K562 (cell line): Measurements from ENCODE around the gene SLCO3A1. TPM values are rescaled to one million over a fixed set of nuclear protein-coding genes. Genes with fewer than 3 reads are reported as not detected.

ENCODE experiments used
- ATAC-seq: fragments of 200-7000 bp; cut with Tn5 transposase; 3 replicates; pipeline ENCODE4 v1.9.1; 2020; ENCODE audit warnings: moderate library complexity
- BruUV-seq: library from RNA; stranded (reverse); fragments of 400-500 nt; replicated peaks from 2 replicates; lab custom pipeline; 2021; lab: Mats Ljungman, UMichigan
- CTCF ChIA-PET: fragments of 300-600 bp; formaldehyde crosslinking; extraction: SDS; loops from one replicate; lab custom pipeline; 2021; ENCODE audit warnings: low intra/inter-chr PET ratio; lab: Yijun Ruan, JAX
- POLR2A ChIA-PET: fragments of 300-600, 350-650 bp; sonication (Branson Sonifier 250); formaldehyde crosslinking; extraction: SDS; loops from one replicate; lab custom pipeline; 2021; ENCODE audit warnings: antibody characterized with exemption, inconsistent platforms; lab: Yijun Ruan, JAX
- DNase-seq, 4 experiments: peaks; one replicate each; pipeline versions ENCODE4 v3.0.0 to v3.0.0-alpha.2; 2011 to 2018; ENCODE audit warnings: low spot score in 3 of 4, mixed read lengths in 3 of 4; ENCODE audit errors: extremely low read depth in 1 of 4
- FAIRE-seq: peaks from 2 replicates; lab custom pipeline; 2011; peaks lifted over from hg19 to GRCh38; lab: Jason Lieb, UNC
- H2AFZ ChIP-seq: 2 replicates; pipeline ENCODE4 v1.6.0; 2011; ENCODE audit warnings: low read depth, low read length, control low read depth, inconsistent platforms
- H3K27ac ChIP-seq: fragments of 200-600 bp; 3 replicates; pipeline ENCODE4 v1.8.0; 2011; ENCODE audit warnings: low read depth, mild to moderate bottlenecking, control low read depth, inconsistent platforms, low read length, moderate library complexity, mixed read lengths; ENCODE audit errors: extremely low read depth
- H3K27me3 ChIP-seq, 2 experiments: fragments of 300-600 bp in 1 of 2; 2 replicates in 1 of 2; 3 replicates in 1 of 2; pipeline versions ENCODE4 v1.6.0 to v1.8.0; 2011; ENCODE audit warnings: inconsistent platforms in 2 of 2, low read length in 2 of 2, mild to moderate bottlenecking in 1 of 2, mixed read lengths in 1 of 2, moderate library complexity in 1 of 2; ENCODE audit not compliant: control insufficient read depth in 2 of 2, insufficient read depth in 2 of 2
- H3K36me3 ChIP-seq: fragments of 300-600 bp; 3 replicates; pipeline ENCODE4 v1.8.0; 2011; ENCODE audit warnings: mild to moderate bottlenecking, low read length, inconsistent platforms; ENCODE audit not compliant: control insufficient read depth, insufficient read depth
- H3K4me1 ChIP-seq, 2 experiments: fragments of 200-600 bp in 1 of 2; replicated peaks in 1 of 2; 2 replicates in 1 of 2; 3 replicates in 1 of 2; pipeline versions ENCODE4 v1.5.1 to v1.8.0; 2011; ENCODE audit warnings: inconsistent platforms in 2 of 2, low read length in 2 of 2, mild to moderate bottlenecking in 1 of 2, mixed read lengths in 1 of 2, moderate library complexity in 1 of 2; ENCODE audit not compliant: control insufficient read depth in 2 of 2, insufficient read depth in 2 of 2
- H3K4me2 ChIP-seq: 2 replicates; pipeline ENCODE4 v1.6.1; 2011; ENCODE audit warnings: low read length, control low read depth, inconsistent platforms, mixed read lengths; ENCODE audit not compliant: insufficient read depth
- H3K4me3 ChIP-seq: fragments of 200-600 bp; sonication (generic), shearing (Covaris generic); 2 replicates; pipeline ENCODE4 v1.5.1; 2016; ENCODE audit warnings: control low read depth, inconsistent platforms
- H3K79me2 ChIP-seq: fragments of 200-600 bp; 3 replicates; pipeline ENCODE4 v1.8.0; 2011; ENCODE audit warnings: low read length, inconsistent platforms; ENCODE audit not compliant: control insufficient read depth, insufficient read depth
- H3K9ac ChIP-seq, 2 experiments: 2 replicates each; pipeline versions ENCODE4 v1.6.0 to v1.6.1; 2011; ENCODE audit warnings: low read depth in 2 of 2, low read length in 2 of 2, control low read depth in 1 of 2, inconsistent platforms in 1 of 2, mild to moderate bottlenecking in 1 of 2, mixed read lengths in 1 of 2; ENCODE audit not compliant: insufficient read depth in 1 of 2
- H3K9me1 ChIP-seq: one replicate; pipeline ENCODE4 v1.6.0; 2011; ENCODE audit warnings: inconsistent platforms, mild to moderate bottlenecking, low read length, moderate library complexity; ENCODE audit not compliant: control insufficient read depth, insufficient read depth
- H3K9me3 ChIP-seq: replicated peaks from 2 replicates; pipeline ENCODE4 v1.5.1; 2011; ENCODE audit warnings: low read depth, low read length, inconsistent platforms; ENCODE audit not compliant: control insufficient read depth, insufficient read depth
- H4K20me1 ChIP-seq: replicated peaks from 2 replicates; pipeline ENCODE4 v1.6.1; 2011; ENCODE audit warnings: low read length, inconsistent platforms, mixed read lengths; ENCODE audit not compliant: control insufficient read depth, insufficient read depth
- CC2D1A ChIP-seq: fragments of 450-650 bp; IDR thresholded peaks from 2 replicates; pipeline ENCODE4 v1.6.1; 2017; ENCODE audit warnings: mild to moderate bottlenecking
- CEBPG ChIP-seq, 3 experiments: fragments of 200-800 bp in 1 of 3; sonication (Bioruptor generic) in 1 of 3; sonication (generic) in 1 of 3; formaldehyde crosslinking in 1 of 3; IDR thresholded peaks in 2 of 3; conservative IDR thresholded peaks in 1 of 3; 2 replicates each; pipeline versions ENCODE4 v1.6.1 to v1.8.0; 2016 to 2022; ENCODE audit warnings: missing compliant biosample characterization in 2 of 3, missing genetic modification characterization in 2 of 3, mild to moderate bottlenecking in 1 of 3, missing genetic modification reagents in 1 of 3
- DMBX1 ChIP-seq: fragments of 250-450 bp; sonication (Bioruptor Pico); IDR thresholded peaks from 2 replicates; pipeline ENCODE4 v1.8.0; 2022; ENCODE audit warnings: inconsistent platforms, mild to moderate bottlenecking, moderate library complexity, borderline replicate concordance
- GMEB1 ChIP-seq: fragments of 250-450 bp; sonication (Bioruptor Pico); IDR thresholded peaks from 2 replicates; pipeline ENCODE4 v1.4.0; 2020; ENCODE audit warnings: mild to moderate bottlenecking
- POLR2A ChIP-seq: fragments of 450-650 bp; conservative IDR thresholded peaks from 2 replicates; pipeline ENCODE4 v1.6.1; 2016
- RNF2 ChIP-seq: sonication (generic); IDR thresholded peaks from 2 replicates; pipeline ENCODE4 v1.6.1; 2016
- STAT6 ChIP-seq: sonication (generic); formaldehyde crosslinking; IDR thresholded peaks from 2 replicates; pipeline ENCODE4 v1.8.1; 2023; ENCODE audit warnings: mild to moderate bottlenecking, missing genetic modification reagents
- TCF7L2 ChIP-seq: fragments of 150-350 bp; IDR thresholded peaks from 2 replicates; pipeline ENCODE4 v1.6.1; 2016; ENCODE audit warnings: low read depth, mild to moderate bottlenecking, low read length, moderate library complexity
- TCFL5 ChIP-seq: fragments of 250-450 bp; sonication (Bioruptor Pico); conservative IDR thresholded peaks from 2 replicates; pipeline ENCODE4 v1.6.1; 2021; ENCODE audit warnings: mild to moderate bottlenecking, moderate library complexity, matching md5 sums
- ZNF740 ChIP-seq, 3 experiments: fragments of 200-800 bp in 1 of 3; sonication (Bioruptor generic) in 1 of 3; sonication (generic) in 1 of 3; formaldehyde crosslinking in 1 of 3; IDR thresholded peaks; 2 replicates each; pipeline versions ENCODE4 v1.6.1 to v1.8.0; 2016 to 2022; ENCODE audit warnings: mild to moderate bottlenecking in 2 of 3, missing compliant biosample characterization in 2 of 3, missing genetic modification characterization in 2 of 3, missing genetic modification reagents in 1 of 3
- WGBS: fragments of 100-300 bp; shearing (Covaris generic); methylation state at CpG from one replicate; pipeline ENCODE4 v1.1.6; 2016; ENCODE audit warnings: low coverage, mixed read lengths; ENCODE audit not compliant: insufficient coverage; ENCODE audit errors: missing lambda C conversion rate; 5-methylcytosine and 5-hydroxymethylcytosine counted together
- in situ Hi-C: fragments of 300-500 bp; cut with MboI; formaldehyde crosslinking; loops from 4 replicates; pipeline ENCODE4 v1.15.0; 2018; ENCODE audit warnings: inconsistent platforms, mixed read lengths
- intact Hi-C: fragments of 100-400 bp; cut with micrococcal nuclease; formaldehyde crosslinking; loops from 2 replicates; pipeline ENCODE4 v1.14.2; 2022
- polyA plus RNA-seq, 8 experiments: library from polyadenylated mRNA; depleted of rRNA in 4 of 8; stranded (reverse) in 5 of 8; unstranded in 3 of 8; fragments of >200 nt; fragmentation: Nextera tagmentation in 2 of 8; fragmentation: Illumina TruSeq in 1 of 8; extraction: Ambion mirVana in 2 of 8; extraction: Trizol in 1 of 8; gene quantifications; 2 replicates each; pipeline versions ENCODE4 v1.2.1 to v1.2.3, GENCODE V29; 2011 to 2014; ENCODE audit warnings: inconsistent platforms in 1 of 8, missing spikeins in 1 of 8
- total RNA-seq, 7 experiments: library from RNA; depleted of rRNA in 6 of 7; stranded (reverse); fragments of >200 nt in 6 of 7; fragmentation: Illumina TruSeq in 2 of 7; extraction: Trizol in 2 of 7; gene quantifications; 2 replicates each; pipeline versions ENCODE4 v1.2.1 to v1.2.3, GENCODE V29; 2011 to 2021; ENCODE audit warnings: low replicate concordance in 1 of 7

Gene SLCO3A1
- total and polyA plus RNA-seq, 9 of the 15 experiments (the other 6 are each of a cell fraction or from before 2014, with no cell fraction given): 0.01 to 0.84 (median 0.06) TPM; not detected in 3

- CTCF ChIA-PET: no interaction called here
- Histone ChIP-seq H2AFZ (no peak overlapping the region), H3K9ac (no peak overlapping the region)
- FAIRE-seq: no peak
- BruUV-seq: no TSS peak
- TF ChIP-seq STAT6 (CRISPR knock-in tag): no peak
- TF ChIP-seq ZNF740 (CRISPR knock-in tag; IDR thresholded peaks at IDR 0.05): no peak
- TF ChIP-seq ZNF740 (tag; IDR thresholded peaks at IDR 0.05): no peak
- TF ChIP-seq GMEB1 (CRISPR knock-in tag): no peak
- TF ChIP-seq RNF2: no peak
- TF ChIP-seq POLR2A: no peak
- no peak for TF ChIP-seq DMBX1 (CRISPR knock-in tag)
- no peak for TF ChIP-seq CEBPG (CRISPR knock-in tag; IDR thresholded peaks at IDR 0.05)
- TF ChIP-seq CEBPG (tag; conservative IDR thresholded peaks at IDR 0.05 in 1 of 2, IDR thresholded peaks at IDR 0.05 in 1 of 2): no peak
- no peak for TF ChIP-seq CC2D1A
- TF ChIP-seq TCF7L2: no peak
- no peak for TF ChIP-seq TCFL5 (CRISPR knock-in tag)
- TF ChIP-seq, all 486 proteins: peak for 0
- Histone ChIP-seq H3K27me3 (peaks cover 0 to 13% of the 10 kb centered on the region in 2 experiments; a peak in 2 of 5 replicates), H3K36me3 (no peaks in the 10 kb centered on the region), H3K4me1 (no peaks in the 10 kb centered on the region), H3K4me2 (no peak overlapping the region), H3K9me3 (no peaks in the 10 kb centered on the region), H3K79me2 (no peaks in the 10 kb centered on the region), H3K4me3 (no peak overlapping the region), H3K9me1 (no peaks in the 10 kb centered on the region), H4K20me1 (no peaks in the 10 kb centered on the region), H3K27ac (no peak overlapping the region)
- in situ Hi-C loops: no loop called here
- DNase-seq (no peak), ATAC-seq (no peak)
- intact Hi-C loops: no loop called here
- WGBS: 2% methylated on average over 6 of the region's 6 CpGs
- POLR2A ChIA-PET: interaction anchor here (0.6 kb wide), 1 partner anchor 232 kb away, joined by 4 read pairs; no protein-coding TSS in a partner anchor
These were observed 33.8 kb downstream of the SLCO3A1 start for GRCh38 chr15:91887321-91887720.
